ENCODE results near the gene UGT1A4.

Gene UGT1A4

DNA sequence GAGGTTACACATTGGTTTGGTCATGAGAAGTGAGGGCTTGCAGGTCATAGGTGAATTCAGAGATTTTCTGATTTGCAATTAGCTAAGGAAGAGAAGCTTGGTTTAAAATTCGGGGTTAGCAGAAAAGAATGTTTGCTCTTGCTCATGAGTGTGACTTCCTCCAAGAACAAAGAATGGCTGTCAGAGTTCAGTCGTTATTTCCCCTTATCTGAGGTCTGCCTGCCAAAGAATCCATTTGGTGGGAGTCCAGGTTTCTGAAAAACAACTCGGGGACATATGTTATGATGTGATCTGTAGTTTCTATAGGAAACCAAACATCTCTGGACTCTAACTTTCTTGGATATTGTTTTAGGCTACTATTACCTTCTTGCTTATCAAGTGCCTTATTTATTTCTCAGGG, 29.0 kb upstream of the UGT1A4 start:
- Histone ChIP-seq H3K27ac (no peak overlapping the region), H3K4me3 (no peak overlapping the region)
- no peak for DNase-seq (ENCODE audit: low spot score)
- TF ChIP-seq, protein P1, sequence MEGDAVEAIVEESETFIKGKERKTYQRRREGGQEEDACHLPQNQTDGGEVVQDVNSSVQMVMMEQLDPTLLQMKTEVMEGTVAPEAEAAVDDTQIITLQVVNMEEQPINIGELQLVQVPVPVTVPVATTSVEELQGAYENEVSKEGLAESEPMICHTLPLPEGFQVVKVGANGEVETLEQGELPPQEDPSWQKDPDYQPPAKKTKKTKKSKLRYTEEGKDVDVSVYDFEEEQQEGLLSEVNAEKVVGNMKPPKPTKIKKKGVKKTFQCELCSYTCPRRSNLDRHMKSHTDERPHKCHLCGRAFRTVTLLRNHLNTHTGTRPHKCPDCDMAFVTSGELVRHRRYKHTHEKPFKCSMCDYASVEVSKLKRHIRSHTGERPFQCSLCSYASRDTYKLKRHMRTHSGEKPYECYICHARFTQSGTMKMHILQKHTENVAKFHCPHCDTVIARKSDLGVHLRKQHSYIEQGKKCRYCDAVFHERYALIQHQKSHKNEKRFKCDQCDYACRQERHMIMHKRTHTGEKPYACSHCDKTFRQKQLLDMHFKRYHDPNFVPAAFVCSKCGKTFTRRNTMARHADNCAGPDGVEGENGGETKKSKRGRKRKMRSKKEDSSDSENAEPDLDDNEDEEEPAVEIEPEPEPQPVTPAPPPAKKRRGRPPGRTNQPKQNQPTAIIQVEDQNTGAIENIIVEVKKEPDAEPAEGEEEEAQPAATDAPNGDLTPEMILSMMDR (IDR thresholded peaks at IDR 0.05): no peak

DNA sequence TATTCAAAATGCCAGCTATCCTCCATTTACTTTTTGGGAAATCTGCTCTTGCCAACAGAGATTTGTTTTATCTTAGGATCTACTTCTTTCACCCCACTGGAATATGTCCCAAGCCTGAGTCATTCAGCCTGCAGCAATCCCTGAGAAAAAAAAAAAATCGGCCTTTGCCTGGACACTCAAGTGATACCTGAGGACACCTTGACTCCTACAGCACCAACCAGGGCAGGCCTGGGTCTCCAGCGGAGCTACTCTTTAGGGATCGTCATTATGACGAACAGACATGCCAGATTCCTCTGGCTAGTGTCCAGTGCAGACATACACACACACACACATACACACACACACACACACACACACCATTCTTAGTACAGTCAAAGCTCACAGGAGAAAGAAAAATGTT, 28.1 kb upstream of the UGT1A4 start:
- TF ChIP-seq, protein P1 (IDR thresholded peaks at IDR 0.05): no peak
- H3K4me3 ChIP-seq: no peak overlapping the region
- no peak overlapping the region for H3K27ac ChIP-seq
- DNase-seq (ENCODE audit: low spot score): no peak

DNA sequence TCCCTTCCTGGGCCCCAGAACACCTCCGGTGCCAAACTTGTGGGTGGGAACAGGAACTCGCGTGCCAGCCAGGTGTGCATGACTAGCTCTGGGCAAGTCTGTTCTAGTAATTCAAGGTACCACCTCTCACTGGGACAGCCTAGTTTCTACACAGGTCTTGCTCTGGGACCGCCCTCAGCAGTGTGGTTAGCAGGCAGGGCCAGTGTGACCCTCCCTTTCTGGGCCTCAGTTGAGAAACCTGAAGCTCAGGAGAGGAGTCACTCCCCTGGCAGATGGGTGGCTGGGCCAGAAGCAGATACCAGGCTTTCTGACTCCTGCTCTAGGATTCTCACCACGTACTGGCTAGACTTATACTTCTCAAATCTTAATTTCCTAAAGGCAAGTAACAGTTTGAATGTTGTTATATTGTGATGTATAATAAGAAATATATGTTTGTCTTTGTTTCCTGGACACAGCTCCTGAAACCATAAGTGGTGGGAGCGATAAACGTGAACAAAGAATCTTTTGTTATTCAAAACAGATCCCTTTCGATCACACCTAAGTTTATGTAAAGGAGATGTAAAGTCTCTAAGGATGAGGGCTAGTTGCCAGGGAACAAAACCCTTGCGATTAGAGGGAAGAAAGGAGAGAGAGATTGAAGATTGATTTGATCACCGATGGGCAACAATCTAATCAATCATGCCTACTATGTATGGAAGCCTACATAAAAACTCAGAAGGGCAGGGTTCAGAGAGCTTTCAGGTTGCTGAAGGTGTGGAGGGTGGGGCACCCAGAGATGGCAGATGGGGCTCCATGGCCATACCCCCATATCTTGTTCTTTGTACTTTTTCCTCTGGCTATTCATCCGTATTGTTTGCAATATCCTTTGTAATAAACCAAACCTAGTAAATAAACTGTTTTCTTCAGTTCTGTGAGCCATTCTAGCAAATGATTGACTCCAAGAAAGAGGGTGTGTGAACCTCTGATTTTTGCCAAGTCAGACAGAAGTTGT, 26.8 kb upstream of the UGT1A4 start:
- H3K4me3 ChIP-seq: no peak overlapping the region
- H3K27ac ChIP-seq: no peak overlapping the region
- TF ChIP-seq, protein P1 (IDR thresholded peaks at IDR 0.05): no peak
- DNase-seq (ENCODE audit: low spot score): no peak

DNA sequence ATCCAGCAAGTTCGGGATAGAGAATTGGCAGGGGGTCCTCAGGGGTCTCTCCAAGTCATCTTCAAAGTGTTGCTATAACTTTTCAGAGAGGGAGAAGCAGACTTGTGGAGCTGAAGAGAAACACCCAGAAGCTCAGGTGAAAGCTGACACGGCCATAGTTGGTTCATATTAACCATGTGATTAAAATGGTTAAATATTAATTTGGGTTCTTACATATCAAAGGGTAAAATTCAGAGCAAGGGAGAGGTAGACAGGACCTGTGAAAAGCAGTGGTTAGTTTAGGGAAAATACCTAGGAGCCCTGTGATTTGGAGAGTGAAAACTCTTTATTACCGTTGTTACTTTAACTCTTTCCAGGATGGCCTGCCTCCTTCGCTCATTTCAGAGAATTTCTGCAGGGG, 25.9 kb upstream of the UGT1A4 start, which contains the start of gene UGT1A6:
Gene UGT1A6, plus strand, starts transcription at position 243 of the 400 bp plus-strand sequence. Its CDS starts 115 bp downstream, at position 358.
- DNase-seq (ENCODE audit: low spot score): no peak
- TF ChIP-seq, protein P1 (IDR thresholded peaks at IDR 0.05): no peak
- Histone ChIP-seq H3K27ac (no peak within 1 kb of the TSS), H3K4me3 (no peak within 1 kb of the TSS)

DNA sequence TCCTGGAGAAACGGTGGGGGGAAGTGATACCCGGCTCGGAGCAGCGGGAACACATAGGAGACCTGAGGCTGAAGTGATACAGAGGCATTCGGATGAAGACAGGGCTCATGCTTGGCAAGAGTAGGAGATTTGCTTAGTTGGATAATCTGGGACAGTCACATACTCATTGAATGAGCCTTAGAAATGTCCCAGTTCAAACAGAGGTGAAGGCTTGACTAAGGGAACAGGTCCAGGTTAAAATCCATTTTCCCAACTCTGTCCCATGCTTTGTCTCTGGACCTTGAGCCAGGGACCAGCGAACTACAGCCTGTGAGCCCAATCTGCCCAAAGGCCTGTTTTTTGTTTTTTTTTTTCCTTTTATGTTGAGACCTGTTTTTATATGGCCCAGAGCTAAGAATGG, 24.6 kb upstream of the UGT1A4 start:
- Histone ChIP-seq H3K4me3 (no peak overlapping the region), H3K27ac (no peak overlapping the region)
- TF ChIP-seq, protein P1 (IDR thresholded peaks at IDR 0.05): no peak
- no peak for DNase-seq (ENCODE audit: low spot score)

DNA sequence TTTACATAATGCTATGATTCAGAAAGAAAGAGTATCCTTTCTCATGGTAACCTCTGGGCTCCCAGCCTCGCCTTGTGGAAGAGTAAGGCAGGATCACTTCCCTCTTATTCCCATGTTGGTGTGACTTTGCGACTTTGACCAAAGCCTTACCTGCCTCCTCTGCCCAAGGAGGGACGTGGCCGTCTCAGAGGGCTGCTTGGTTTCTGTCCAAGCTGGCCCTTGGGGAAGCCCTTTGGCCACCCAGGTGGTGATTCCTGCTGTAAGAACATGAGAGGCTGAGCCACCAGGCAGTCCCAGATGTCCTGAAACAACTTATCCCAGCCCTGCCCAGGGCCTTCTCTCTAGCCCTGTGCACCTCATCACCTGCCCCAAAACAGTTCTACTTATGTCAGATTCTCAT, 19.8 kb upstream of the UGT1A4 start:
- Histone ChIP-seq H3K27ac (no peak overlapping the region), H3K4me3 (no peak overlapping the region)
- DNase-seq (ENCODE audit: low spot score): no peak
- TF ChIP-seq, protein P1 (IDR thresholded peaks at IDR 0.05): no peak
